ENCODE data around the gene IFT81.
"Not testable (repeated sequence)": the region's sequence is repeated elsewhere in the genome, so short reads cannot be mapped to it uniquely, and the experiment has no call there.

The IFT81 gene

DNA sequence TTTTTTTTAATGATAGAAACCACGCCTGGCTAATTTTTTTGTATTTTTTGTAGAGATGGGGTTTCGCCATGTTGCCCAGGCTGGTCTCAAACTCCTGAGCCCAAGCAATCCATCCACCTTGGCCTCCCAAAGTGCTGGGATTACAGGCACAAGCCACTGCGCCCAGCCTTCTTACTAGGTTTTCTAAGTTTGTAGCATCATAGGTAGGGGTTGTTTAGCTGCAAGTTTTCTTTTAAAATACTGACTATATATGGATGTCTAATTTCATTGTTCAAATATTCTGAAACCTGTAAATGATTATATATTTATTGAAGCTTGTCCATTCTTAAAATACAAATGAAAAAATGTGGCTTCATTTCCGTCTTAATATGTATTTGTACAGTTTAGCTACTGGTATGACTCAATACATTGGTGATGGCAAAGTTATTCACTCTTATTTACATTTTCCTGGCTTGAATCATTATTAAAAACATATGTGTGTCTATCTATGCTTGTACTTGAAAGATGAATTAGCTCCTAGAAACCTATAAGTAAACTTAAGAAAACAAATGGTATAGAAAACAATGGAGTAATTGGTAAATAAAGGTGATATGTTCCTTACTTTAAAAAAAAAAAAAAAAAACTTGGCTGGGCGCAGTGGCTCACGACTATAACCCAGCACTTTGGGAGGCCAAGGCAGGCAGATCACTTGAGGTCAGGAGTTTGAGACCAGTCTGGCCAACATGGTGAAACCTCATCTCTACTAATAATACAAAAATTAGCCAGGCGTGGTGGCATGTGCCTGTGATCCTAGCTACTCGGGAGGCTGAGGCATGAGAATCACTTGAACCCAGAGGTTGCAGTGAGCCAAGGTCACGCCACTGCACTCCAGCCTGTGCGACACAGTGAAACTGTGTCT is 87.7 kb downstream of the IFT81 start:
- DNase-seq = not testable (repeated sequence)

DNA sequence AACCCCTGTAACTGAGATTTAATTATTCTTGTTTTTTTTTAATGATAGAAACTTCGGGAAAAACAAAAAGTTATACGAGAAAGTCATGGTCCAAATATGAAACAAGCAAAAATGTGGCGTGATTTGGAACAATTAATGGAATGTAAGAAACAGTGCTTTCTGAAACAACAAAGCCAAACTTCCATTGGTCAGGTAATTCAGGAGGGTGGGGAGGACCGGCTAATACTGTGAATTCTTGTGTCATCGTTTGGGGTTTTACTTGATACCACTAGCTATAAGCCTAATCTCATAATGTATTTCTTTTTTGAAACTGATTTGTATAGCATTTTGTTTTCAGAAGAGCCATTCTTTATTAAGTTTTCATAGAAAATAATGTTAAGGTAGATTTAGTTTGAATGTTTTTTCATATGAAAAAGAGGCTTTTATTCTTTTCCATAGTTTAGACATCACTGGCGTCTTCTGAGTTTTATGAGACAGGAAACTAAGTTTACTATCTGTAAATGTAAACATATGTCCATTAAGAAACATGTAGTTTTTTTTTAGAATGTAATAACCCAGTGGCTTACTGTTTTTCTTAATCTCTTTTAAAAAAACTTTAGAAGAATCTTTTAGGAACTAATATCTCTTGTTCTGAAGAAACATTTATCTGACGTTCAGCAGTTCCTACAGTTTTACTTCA is 94.0 kb downstream of the IFT81 start:
- no peak for DNase-seq

DNA sequence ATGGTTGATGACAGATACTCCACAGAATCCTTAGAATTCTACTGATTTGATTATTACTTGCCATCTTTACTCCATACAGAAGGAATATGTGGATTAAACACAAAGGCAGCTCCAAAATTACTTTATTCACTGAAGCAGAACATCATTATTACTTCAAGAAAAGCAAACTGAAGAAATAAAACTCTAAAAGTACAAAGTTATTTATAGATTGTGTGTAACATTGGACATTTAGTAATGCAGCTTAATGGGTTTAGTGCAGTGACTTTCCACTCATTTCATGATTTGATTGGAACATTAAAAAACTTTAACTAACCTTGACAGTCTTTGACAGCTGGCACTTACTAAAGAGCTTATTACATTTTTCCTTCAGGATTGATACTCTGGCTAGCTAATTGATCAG is 97.9 kb downstream of the IFT81 start:
- no peak for DNase-seq

DNA sequence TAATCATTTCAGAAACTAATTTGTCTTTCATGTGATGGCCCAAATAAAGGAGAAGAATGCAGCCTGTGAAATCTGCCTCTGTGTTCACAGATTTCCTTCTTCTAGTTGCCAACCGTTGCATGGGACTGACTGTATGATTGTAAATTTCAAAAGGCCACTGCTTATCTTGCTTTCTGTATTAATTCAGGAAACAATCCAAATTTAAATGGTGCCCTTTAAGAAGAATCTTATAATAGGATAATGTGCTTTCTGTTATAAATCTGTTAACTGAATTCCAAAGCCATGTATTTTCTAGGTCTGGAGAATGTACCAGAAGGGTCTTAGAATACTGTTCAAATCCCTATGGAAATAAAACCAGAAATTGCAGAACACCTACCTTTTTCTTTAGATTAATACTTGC is 98.3 kb downstream of the IFT81 start:
- DNase-seq = no peak

DNA sequence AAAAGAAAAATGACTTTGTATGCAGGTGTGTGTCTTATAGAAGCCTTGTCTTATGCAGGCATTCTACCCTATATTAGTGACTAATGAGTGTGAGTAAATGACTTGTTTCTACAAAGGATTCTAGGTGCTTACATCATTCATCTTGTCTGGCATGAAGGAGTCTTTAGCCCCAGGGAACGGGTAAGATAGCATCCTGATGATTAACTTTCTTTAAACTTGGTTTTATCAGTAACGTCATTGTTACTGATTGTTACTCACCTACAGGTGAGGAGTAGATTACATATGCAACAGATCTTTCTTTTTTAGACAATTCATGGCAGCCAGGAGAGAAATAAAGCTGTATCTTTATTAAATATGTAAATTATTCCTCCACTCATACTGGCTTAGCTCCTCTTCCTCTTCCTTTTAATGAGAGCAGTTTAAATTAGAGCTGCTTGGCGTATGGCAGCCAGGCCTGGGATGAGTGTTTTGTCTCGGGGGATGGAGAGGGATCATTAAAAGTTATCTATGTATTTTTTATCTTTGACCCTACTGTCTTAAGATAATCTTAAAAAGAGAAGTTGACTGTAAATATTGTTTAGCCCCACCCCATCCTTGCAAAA is 99.7 kb downstream of the IFT81 start:
- no peak for DNase-seq

DNA sequence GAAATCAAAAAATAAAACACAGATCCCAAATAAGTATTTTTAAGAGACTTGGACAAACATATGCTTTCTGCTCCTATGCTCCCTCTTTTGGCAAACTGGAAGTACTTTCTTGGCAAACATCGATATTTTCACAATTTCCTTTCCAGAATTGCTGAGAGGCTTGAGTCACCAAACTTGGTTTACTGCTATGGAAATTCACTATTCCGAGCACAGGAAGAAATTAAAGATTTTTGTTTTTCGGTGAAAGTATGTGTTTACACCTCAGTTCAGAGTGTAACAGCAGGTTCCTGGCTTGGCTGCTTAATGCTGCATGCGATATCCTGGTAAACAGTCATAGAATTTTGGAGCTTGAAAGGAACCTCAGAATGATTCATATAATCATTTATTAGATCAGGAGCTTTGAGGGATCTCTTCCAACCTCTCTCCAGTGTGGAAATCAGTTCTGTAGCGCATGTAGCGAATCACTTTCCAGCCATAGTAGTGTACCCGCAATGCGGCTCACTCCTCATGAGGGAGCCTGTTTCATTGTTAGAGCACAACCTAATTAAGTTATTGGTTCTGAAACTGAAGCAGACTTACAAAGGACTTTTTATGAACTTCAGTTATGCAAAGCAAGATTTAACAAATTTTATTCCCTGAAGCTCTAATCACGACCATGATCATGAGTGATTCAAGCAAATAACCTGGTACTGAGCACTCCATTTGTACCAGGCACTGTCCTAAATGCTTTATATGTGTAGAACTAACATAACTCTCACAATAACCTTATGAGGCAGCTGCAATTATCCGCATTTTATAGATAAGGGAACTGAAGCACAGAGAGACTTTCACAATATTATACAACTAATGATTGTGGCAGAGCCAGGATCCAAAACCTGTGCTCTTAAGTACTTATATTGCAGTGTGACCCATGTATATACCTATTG is 100.5 kb downstream of the IFT81 start:
- DNase-seq = no peak

DNA sequence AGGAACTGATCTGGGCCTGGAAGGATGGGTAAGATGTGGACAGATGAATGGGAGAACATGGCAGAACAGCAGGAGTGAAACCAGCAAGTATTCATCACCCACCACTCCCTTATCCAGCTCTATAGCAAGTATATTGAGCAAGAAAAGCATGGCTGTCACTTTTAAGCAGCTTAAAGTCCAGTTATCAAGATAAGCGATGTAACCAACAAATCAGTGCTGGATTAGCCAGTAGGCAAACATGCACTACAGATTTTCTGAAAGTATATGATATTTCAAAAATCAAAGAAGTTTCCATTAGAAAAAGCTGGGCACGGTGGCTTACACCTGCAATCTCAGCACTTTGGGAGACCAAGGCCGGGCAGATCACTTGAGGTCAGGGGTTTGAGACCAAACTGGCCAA is 103.0 kb downstream of the IFT81 start:
- no peak for DNase-seq

DNA sequence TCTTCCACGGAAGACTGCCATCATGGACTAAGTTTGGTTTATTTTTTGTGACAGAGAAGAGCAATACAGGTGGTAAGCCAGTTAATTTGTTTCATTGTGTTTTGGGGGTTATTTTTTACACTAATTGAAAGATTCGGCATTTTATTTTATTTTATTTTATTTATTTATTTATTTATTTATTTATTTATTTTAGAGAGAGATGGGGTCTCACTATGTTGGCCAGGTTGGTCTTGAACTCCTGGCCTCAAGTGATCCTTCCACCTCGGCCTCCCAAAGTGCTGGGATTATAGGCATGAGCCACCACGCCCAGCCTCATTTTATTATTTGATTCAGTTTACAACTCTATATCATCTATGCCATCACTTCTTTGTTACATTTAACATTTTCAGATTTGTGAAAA is 104.2 kb downstream of the IFT81 start:
- not testable (repeated sequence) for DNase-seq

DNA sequence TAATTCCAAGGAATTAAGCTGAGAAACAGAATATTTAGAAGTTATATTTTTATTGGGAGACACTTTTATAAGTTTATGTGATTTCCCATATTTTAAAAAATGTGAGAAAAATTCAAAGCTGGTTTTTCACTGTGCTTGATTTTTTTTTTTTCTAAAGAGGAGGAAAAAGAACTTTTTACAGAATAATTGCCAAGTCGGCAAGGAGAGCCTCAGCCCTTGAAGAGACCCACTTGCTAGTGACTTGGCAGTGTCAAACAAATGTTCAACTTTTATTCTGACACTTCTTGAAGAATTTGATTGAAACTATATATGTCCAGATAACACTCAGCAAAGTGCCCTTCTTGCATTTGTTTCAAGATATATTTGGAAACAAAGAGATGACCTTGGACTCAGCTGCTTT is 104.6 kb downstream of the IFT81 start:
- DNase-seq = no peak

DNA sequence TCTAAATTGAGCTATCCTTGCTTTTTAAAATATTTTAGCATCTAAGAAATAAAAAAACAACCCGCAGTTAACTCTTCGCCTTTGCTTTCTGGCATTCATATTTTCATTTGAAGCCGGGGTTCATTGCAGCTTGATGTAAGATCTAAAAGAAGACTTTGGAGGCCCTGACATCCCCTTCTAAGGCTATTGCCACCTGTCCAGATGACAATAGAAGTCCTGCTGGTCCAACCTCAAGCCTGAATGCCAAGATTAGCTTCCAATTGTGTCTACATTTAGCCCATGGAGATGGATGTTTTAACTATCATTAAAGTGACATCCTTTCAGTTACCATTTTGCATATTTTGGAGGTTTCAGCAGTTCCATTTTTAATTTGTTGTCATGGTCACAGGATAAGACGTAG is 105.3 kb downstream of the IFT81 start:
- no peak for DNase-seq

DNA sequence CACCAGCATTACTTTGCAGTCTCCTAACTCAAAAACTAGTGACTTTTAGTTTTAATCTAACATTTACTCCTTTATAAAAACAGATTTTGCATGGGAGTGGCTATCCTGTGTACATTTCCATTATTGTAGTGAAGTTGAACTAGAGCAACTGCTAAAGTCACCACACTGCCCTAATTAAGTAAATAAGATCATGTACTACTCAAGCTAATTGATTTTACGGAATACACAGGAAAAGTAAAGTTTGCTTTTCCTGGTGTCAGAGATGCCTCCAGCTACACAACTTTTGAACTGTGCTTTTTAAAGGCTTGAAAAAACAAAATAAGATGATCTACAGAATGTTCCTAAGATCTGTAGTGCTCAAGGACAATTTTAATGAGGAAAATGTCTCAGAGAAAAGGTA is 106.5 kb downstream of the IFT81 start:
- DNase-seq = no peak

DNA sequence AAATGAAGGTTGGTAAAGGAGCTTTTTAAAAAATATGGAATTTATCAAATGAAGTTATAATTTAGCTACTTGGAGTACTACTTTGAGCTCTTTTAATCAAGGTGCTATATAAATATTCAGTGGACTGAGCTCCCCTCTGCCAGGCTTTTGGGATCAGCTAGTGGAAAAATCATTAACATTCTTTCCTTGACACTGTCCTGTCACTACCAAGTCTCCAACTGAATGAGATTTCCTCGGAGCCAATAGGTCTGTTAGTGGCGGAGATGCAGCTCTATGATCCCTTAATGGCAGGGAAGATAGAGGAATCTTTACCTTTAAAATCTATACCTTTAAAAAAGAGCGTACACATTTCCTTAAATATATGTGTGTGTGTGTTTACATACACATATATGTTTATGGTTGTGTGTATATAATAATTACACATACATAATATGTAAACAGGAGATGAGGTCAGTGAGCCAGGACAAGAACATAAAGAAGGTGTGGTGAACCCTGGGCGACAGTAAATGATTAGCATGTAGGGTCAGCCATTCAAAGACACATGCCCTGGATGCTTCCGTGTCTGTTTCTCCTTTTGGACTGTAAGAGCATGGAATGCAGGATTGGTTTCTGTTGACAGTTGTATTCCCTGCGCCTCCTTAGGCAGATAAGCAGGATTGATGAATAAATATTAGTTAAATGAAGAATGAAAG is 109.2 kb downstream of the IFT81 start:
- no peak for DNase-seq

DNA sequence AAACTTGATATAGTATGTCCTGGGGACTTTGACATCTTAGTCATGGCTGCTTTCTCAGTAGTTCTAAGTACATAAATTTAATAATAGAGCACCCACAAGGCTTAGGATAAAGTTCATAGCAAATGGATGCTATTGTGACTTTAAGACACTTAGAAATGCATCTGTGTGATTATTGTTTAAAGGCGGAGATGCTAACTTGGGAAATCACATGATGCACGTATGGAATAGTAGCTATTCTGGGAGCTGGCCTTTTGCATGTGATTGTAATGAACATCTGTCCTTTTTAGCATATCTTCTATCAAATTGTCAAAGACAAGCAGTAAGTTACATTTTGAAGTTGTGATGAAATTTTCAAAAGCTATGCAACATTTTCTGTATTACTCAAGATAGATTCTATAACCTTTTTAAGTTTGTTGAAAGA is 110.2 kb downstream of the IFT81 start:
- DNase-seq = no peak

DNA sequence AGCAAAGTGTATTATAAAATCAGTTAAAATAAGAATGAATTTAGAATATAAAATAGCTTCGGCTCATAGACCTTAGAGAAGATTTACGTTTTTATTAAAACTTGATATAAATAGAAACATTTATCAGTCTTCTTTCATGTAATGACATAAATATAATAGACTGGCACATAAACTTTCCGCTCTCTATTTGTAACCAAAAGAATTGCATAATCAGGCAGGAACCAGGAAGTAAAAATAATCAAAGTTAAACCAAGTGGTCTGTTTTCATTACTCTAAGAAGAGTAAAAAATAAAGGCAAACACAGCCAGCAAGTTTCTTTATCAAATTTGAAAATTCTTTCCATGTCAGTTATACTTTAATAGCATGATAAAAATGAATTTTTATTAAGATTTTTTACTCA is 110.6 kb downstream of the IFT81 start:
- no peak for DNase-seq

DNA sequence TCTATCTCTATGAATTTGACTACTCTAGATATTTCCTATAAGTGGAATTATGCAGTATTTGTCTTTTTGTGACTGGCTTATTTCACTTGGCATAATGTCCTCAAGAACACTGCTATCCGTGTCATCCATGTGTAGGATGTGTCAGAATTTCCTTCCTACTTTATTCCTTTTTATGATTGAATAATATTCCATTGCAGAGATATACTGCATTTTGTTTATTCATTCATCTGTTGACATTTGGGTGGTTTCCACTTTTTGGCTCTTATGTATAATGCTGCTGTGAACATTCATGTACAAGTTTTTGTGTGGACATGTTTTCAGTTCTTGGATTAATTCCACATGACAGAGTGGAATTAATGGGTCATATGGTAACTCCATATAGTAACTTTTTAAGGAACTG is 111.2 kb downstream of the IFT81 start:
- no peak for DNase-seq

DNA sequence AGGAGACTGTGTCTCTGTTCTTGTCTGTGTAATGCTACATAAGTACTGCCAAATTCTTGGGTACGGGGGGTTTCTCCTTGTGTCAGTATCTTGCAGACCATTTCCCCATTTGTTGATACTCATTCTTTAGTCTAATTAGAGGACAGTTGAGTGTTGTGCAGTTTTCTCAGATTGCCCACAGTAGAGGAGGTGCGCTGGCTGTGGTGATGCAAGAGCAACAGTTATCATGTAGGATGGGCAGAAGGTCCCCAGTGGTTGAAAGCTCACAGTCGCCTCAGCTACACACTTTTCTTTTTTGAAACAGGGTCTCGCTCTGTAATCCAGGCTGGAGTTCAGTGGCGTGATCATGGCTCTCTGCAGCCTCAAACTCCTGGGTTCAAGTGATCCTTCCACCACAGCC is 119.1 kb downstream of the IFT81 start:
- DNase-seq = no peak

DNA sequence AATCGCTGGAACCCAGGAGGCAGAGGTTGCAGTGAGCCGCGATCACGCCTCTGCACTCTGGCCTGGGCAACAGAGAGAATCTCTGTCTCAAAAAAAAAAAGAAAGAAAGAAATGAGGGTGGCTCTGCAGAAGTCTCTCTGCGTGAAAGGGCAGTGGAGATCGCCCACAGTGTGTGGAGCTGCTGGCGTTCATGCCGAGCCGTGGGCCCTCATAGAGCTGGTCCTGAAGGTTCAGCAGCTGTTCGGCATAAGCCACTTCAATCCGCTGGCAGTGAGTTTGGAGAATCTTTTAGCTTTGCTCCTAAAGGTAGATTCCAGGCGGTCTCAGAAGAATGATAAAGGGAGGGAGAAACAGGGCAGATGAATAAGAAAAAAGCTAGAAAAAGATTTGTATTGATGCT is 120.2 kb downstream of the IFT81 start:
- DNase-seq = no peak

DNA sequence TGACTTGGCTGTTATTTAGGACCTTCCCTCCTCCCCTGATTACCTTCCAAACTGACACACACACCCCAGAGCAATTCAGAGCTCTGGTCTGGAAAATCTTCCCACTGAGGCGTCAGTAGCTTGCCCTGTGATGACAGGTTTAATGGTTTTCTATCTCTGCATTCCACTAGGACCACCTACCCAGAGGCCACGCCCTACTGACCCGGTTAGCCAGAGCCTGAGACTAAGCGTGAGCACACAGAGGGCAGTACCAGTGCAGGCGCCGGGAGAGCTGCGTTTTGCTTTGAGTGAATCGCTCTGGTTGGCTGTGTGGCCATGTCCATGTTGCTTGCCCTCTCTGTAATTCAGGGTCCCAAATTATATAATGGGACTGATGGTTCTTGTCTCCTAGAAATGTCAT is 120.7 kb downstream of the IFT81 start:
- no peak for DNase-seq

DNA sequence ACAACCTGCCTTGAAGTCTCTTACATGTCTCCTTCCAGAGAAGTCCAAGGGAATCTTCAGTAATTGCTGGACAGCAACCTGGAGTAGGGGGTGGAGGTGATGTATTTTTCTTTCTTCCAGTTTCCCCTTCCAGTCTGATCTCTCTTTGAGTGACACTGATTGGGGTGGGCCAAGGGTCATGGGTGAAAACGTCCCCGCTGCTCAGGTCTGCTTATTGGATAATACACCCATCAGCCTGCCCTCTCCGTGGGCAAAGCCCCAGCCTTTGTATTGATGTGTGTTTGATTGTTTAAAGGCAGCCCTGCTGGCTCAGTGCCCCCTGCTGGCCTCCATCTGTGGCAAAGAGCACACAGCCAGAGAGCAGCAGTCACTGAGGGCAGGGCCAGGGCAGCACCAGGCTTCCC is 121.2 kb downstream of the IFT81 start:
- DNase-seq = no peak

DNA sequence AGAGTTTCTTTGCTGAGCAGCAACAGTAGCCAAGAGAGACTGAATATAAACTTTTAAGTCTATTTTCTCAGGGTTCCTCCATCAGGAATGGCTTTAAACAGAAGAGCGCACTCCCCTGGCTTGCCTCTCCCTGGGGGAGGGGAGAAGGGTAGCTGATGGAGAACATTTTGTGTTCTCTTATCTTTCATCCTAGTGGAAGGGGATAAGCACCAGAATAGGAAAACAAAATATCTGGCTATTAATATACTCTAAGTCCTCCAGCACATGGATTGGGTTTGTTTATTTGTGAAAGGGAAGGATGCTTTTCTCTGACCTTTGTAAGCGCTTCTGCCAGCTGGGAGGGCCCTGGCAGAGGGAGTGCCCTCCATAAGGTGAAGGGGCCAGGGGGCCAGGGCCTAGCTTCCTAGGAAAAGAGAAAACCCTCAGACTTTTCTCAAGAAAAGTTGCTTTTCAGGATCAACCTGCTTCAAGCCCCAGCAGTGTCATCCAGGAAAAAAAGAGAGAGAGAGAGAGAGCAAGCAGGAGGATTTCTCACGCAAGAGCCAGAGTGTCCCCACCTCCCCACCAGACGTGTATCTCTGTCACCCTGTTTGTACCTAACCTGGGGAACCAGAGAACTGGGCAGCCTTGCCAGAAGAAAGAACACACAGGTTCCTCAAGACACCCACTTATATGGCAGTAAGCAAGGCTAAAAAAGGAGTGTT is 122.6 kb downstream of the IFT81 start:
- no peak for DNase-seq

DNA sequence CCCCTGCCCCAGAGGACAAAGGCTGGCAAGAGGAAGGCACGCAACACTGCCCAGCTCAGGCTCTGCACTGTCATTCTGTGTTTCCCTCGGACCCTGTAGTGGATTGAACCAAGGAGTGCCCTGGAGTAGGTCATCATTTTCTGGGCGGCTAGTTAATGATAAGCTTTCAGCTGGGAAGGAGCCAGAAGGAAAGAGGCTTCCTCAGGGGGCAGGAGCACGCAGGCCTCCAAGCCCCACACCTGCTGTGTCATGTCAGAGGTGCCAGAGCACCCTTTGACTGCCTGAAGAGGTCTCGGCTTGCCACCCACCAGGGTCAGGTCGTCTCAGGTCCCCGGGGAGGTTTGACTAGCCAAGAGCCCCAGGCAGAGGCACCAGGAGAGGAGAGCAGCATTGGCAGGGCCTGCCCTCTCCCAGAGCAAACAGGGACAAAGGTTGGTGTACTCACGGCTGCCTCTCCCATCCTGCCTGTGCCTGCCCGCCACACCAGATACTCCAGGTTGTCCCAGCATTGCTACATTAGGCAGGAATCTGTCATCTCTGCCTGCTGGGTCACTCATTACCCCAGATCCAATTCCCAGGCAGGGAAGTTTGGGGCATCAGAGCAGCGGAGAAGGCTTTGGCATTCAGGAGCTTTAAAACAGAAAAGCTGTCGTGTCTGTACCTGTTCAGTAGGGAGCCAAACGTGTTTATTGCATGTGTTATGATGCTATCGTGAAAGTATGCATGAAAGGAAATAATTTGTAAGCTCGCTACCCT is 123.4 kb downstream of the IFT81 start:
- DNase-seq = no peak
